Large intestine (tissue), 3 donors: ENCODE measurements around the gene LAMB2. TPM values are rescaled to one million over a fixed set of nuclear protein-coding genes. Genes with fewer than 3 reads are reported as not detected.

Source experiments
- DNase-seq, 2 donors: peaks; one replicate each; pipeline versions ENCODE4 v3.0.0 to v3.0.0-alpha.2; 2013
- H3K27ac ChIP-seq: one replicate; pipeline ENCODE4 v1.5.1; 2013; ENCODE audit warnings: low read length
- H3K27me3 ChIP-seq: 2 replicates; pipeline ENCODE4 v1.6.1; 2013; ENCODE audit warnings: low read length; ENCODE audit not compliant: control insufficient read depth, insufficient read depth
- H3K36me3 ChIP-seq: 2 replicates; pipeline ENCODE4 v1.6.1; 2013; ENCODE audit warnings: low read length; ENCODE audit not compliant: control insufficient read depth, insufficient read depth
- H3K4me1 ChIP-seq: one replicate; pipeline ENCODE4 v1.6.1; 2013; ENCODE audit warnings: low read length; ENCODE audit not compliant: control insufficient read depth, insufficient read depth
- H3K4me3 ChIP-seq: one replicate; pipeline ENCODE4 v1.5.1; 2013; ENCODE audit warnings: low read length
- H3K9me3 ChIP-seq: one replicate; pipeline ENCODE4 v1.6.1; 2013; ENCODE audit warnings: mild to moderate bottlenecking, low read depth, low read length, moderate library complexity; ENCODE audit not compliant: control insufficient read depth
- WGBS: methylation state at CpG from one replicate; pipeline ENCODE4 v1.1.5; 2013; ENCODE audit warnings: low lambda C conversion rate; ENCODE audit not compliant: insufficient coverage; 5-methylcytosine and 5-hydroxymethylcytosine counted together
- polyA plus RNA-seq: library from polyadenylated mRNA; unstranded; fragments of 120-200 nt; gene quantifications from one replicate; pipeline ENCODE4 v1.2.1, GENCODE V29; 2013

Gene LAMB2
- polyA plus RNA-seq, 1 donor: 209 TPM

- no CpG with 5 or more reads among the region's 3 CpGs for WGBS
- no peak overlapping the region for H3K4me3 ChIP-seq
- peaks cover 27% of the 10 kb centered on the region for H3K36me3 ChIP-seq
- no peaks in the 10 kb centered on the region for H3K9me3 ChIP-seq
- no peaks in the 10 kb centered on the region for H3K27me3 ChIP-seq
- DNase-seq: no peak
- H3K27ac ChIP-seq: no peak overlapping the region
- peaks cover 23% of the 10 kb centered on the region for H3K4me1 ChIP-seq
These were observed 29.1 kb upstream of the LAMB2 start for GRCh38 chr3:49161808-49162530.

DNA sequence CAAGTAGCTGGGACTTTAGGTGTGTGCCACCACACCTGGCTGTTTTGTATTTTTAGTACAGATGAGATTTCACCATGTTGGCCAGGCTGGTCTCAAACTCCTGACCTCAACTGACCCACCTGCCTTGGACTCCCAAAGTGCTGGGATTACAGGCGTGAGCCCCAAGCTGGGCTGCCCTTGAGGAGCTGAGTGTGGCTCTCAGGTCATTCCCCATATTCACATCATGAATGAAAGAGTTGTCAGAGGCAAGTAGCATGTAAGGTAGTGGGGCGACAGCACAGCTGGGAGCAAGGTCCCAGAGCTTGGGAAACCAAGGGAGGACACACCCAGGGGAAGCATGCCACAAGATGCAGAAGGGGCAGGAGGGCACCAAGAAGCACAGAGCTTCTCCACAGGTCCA is 28.3 kb upstream of the LAMB2 start:
- DNase-seq: peak in 1 of 2 donors; percentile 47
- Histone ChIP-seq H3K4me1 (peaks cover 16% of the 10 kb centered on the region), H3K27me3 (no peaks in the 10 kb centered on the region), H3K27ac (no peak overlapping the region), H3K4me3 (no peak overlapping the region), H3K9me3 (no peaks in the 10 kb centered on the region), H3K36me3 (peaks cover 27% of the 10 kb centered on the region)
- WGBS: no CpG with 5 or more reads among the region's 2 CpGs

DNA sequence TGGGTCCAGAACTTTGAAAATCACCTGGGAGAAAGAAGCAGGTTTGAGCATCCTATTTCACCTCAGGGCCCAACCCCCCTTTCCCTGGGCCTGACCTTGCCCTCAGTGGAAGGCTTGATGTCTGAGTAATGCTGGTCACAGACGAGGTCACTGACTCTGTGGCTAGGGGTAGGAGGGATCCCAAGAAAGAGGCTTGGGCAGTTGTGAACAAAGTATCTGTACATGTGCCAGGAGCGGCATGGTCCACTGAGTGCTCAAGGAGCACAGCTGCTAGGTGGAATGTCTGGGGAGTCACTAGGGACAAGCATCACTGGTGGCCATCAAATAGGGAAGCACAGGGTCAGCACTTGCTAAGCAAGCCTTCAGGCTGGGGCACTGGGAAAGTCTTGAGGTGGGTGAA is 25.9 kb upstream of the LAMB2 start:
- DNase-seq: no peak
- Histone ChIP-seq H3K4me1 (peaks cover 9% of the 10 kb centered on the region), H3K27ac (no peak overlapping the region), H3K27me3 (no peaks in the 10 kb centered on the region), H3K36me3 (peaks cover 23% of the 10 kb centered on the region), H3K9me3 (no peaks in the 10 kb centered on the region), H3K4me3 (no peak overlapping the region)
- 100% methylated on average over 1 of the region's 2 CpGs for WGBS

- no peaks in the 10 kb centered on the region for H3K27me3 ChIP-seq
- peaks cover 17% of the 10 kb centered on the region for H3K36me3 ChIP-seq
- H3K4me3 ChIP-seq: no peak overlapping the region
- DNase-seq: peak in 1 of 2 donors; percentile 74
- WGBS: no CpG with 5 or more reads among the region's 5 CpGs
- H3K27ac ChIP-seq: no peak overlapping the region
- no peaks in the 10 kb centered on the region for H3K9me3 ChIP-seq
- H3K4me1 ChIP-seq: peaks cover 9% of the 10 kb centered on the region
These were observed 25.4 kb upstream of the LAMB2 start for GRCh38 chr3:49158103-49158709.

GRCh38 chr3:49157289-49157688 is 24.4 kb upstream of the LAMB2 start:
- H3K4me3 ChIP-seq: no peak overlapping the region
- 67% methylated on average over 1 of the region's 1 CpG for WGBS

DNA sequence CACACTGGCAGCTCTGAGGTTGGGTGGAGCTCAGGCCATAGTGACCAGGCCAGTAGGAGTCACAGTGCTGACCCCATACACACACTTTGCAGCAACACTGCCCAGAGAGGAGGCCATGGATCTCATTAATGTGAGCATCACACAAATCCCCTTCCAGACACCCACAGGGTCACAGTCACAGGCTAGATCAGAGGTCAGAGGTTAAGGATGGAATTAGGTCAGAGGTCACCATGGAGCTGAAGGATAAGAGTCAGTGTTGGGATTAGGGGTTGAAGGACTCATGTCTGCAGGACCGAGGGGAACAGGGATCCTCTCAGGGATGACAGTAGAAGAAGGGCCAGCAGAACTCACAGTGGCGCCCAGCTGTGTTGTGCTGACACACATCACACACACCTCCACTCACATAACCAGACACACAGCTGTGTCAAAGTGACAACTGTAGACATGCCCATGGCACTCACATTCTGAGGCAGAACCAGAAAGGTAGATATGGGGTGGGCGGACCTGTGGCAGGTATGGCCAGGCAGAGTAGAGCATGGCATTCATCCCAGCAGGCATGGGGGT is 20.6 kb upstream of the LAMB2 start:
- no peak overlapping the region for H3K27ac ChIP-seq
- no peaks in the 10 kb centered on the region for H3K9me3 ChIP-seq
- no peak for DNase-seq
- H3K4me3 ChIP-seq: no peak overlapping the region
- H3K4me1 ChIP-seq: peaks cover 6% of the 10 kb centered on the region
- H3K36me3 ChIP-seq: no peaks in the 10 kb centered on the region
- no CpG with 5 or more reads among the region's 3 CpGs for WGBS
- no peaks in the 10 kb centered on the region for H3K27me3 ChIP-seq

More at GRCh38 chr3:49157289-49157688, 24.4 kb upstream of the LAMB2 start:
- Histone ChIP-seq H3K27ac (no peak overlapping the region), H3K4me1 (peaks cover 9% of the 10 kb centered on the region), H3K36me3 (peaks cover 12% of the 10 kb centered on the region), H3K9me3 (no peaks in the 10 kb centered on the region), H3K27me3 (no peaks in the 10 kb centered on the region)
- no peak for DNase-seq

- no peak overlapping the region for H3K4me3 ChIP-seq
- no peaks in the 10 kb centered on the region for H3K27me3 ChIP-seq
- WGBS: no CpG with 5 or more reads among the region's 2 CpGs
- H3K4me1 ChIP-seq: no peaks in the 10 kb centered on the region
- H3K27ac ChIP-seq: no peak overlapping the region
- DNase-seq: no peak
- H3K36me3 ChIP-seq: no peaks in the 10 kb centered on the region
- H3K9me3 ChIP-seq: no peaks in the 10 kb centered on the region
These were observed 18.8 kb upstream of the LAMB2 start for GRCh38 chr3:49151610-49152009.

GRCh38 chr3:49148159-49148558 is 15.3 kb upstream of the LAMB2 start:
- Histone ChIP-seq H3K4me3 (no peak overlapping the region), H3K27me3 (no peaks in the 10 kb centered on the region), H3K9me3 (no peaks in the 10 kb centered on the region), H3K36me3 (no peaks in the 10 kb centered on the region), H3K27ac (no peak overlapping the region), H3K4me1 (no peaks in the 10 kb centered on the region)
- WGBS: 96% methylated on average over 2 of the region's 5 CpGs
- no peak for DNase-seq

DNA sequence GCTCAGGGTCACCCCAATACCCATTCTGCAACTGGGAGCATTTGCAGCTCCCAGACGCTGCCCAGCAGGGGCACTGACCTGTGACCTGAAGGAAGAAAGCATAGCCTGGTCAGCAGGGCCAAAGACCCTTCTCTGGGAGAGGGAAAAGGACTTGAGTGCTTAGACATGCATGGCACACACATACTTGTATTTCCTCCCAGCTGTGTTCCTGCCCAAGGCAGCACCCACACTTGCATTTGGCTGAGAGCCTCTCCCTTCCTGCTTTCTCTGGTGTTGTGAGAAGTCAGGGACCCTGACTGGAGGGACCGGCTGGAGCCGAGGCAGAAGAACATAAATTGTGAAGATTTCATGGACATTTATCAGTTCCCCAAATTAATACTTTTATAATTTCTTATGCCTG is 7.2 kb upstream of the LAMB2 start:
- Histone ChIP-seq H3K27me3 (no peaks in the 10 kb centered on the region), H3K4me1 (peaks cover 7% of the 10 kb centered on the region), H3K36me3 (no peaks in the 10 kb centered on the region), H3K9me3 (peaks cover 3% of the 10 kb centered on the region), H3K27ac (no peak overlapping the region), H3K4me3 (no peak overlapping the region)
- WGBS: no CpG with 5 or more reads among the region's 3 CpGs
- DNase-seq: no peak

- WGBS: 40% methylated on average over 1 of the region's 4 CpGs
- no peaks in the 10 kb centered on the region for H3K27me3 ChIP-seq
- H3K4me3 ChIP-seq: no peak overlapping the region
- peaks cover 6% of the 10 kb centered on the region for H3K36me3 ChIP-seq
- peaks cover 18% of the 10 kb centered on the region for H3K4me1 ChIP-seq
- H3K9me3 ChIP-seq: no peaks in the 10 kb centered on the region
- no peak overlapping the region for H3K27ac ChIP-seq
- no peak for DNase-seq
These were observed 2.6 kb upstream of the LAMB2 start for GRCh38 chr3:49135499-49135898.
